IPS DF 6.9 (cell line): Measurements from ENCODE around the gene MIOS.

Experiments
- DNase-seq: peaks from one replicate; pipeline ENCODE4 v3.0.0-alpha.2; 2013; ENCODE audit warnings: low read depth, low spot score
- H3K27ac ChIP-seq: one replicate; pipeline ENCODE4 v1.5.1; 2013; ENCODE audit warnings: low read length, control low read depth
- H3K27me3 ChIP-seq: 2 replicates; pipeline ENCODE4 v1.6.1; 2013; ENCODE audit warnings: mild to moderate bottlenecking, low read length; ENCODE audit not compliant: control insufficient read depth, insufficient read depth
- H3K36me3 ChIP-seq: 2 replicates; pipeline ENCODE4 v1.6.1; 2013; ENCODE audit warnings: low read length; ENCODE audit not compliant: control insufficient read depth, insufficient read depth
- H3K4me1 ChIP-seq: 2 replicates; pipeline ENCODE4 v1.6.1; 2013; ENCODE audit warnings: low read length; ENCODE audit not compliant: control insufficient read depth, insufficient read depth
- H3K4me3 ChIP-seq: 2 replicates; pipeline ENCODE4 v1.5.1; 2013; ENCODE audit warnings: mild to moderate bottlenecking, low read length
- H3K9me3 ChIP-seq: 2 replicates; pipeline ENCODE4 v1.6.1; 2013; ENCODE audit warnings: low read length, inconsistent platforms; ENCODE audit not compliant: control insufficient read depth, insufficient read depth
- WGBS: extraction: QIAGEN DNeasy Blood & Tissue Kit; methylation state at CpG from one replicate; pipeline ENCODE4 v1.1.7; 2013; ENCODE audit warnings: mixed read lengths, missing lambda C conversion rate; ENCODE audit not compliant: insufficient read length, insufficient coverage; 5-methylcytosine and 5-hydroxymethylcytosine counted together

The MIOS gene

DNA sequence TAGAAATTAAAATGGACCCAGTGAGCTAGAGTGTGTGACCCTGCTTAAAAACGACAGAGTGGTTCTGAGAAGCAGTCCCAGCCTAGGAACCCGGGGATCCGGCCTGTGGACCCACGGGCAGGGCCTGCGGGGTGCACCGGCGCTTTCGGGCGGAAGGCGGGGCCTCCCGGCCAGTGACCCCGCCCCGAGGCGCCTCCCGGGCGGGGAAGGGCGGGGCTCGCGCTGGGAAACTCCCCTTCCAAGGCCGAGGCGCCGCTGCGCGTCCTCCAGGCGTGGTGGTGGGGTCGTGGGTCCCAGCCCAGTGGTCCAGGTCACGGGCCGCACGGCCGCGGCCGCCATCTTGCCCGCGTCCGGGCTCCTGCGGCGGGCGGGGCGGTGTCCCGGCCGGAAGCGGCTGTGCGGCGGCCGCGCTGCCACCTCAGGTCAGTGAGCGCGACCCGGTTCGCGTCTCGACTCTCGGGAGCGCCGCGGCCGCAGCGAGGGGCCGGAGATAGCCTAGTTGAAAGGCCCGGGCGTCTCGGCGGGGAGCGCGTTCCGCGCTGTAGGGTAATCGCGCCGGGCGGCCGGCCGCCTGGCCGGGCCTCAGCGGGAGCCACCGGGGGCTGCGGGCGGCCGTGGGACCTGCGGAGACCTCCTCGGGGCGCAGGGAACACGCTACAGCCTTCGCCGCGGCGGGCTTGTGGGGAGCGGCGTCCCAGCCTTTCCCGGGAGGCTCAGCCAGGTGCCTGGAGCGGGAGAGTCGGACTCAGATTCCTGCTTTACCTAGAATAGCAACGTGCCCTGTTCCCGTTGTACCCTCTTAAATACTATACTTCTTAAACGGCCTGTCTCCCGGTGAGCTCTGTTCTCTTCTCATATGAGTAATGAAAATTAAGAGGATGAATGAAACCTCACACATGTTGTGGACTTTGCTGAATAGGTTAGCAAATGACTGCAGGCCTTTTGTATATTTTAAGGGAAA, at the start of gene MIOS:
Gene MIOS (plus strand): TSS at position 234 of the 961 bp plus-strand sequence. CDS start 5,592 bp downstream, outside the sequence.
- DNase-seq = peak; percentile 43
- no peaks in the 10 kb centered on the region; the same call in 1 of the 2 replicates for H3K4me1 ChIP-seq
- H3K27me3 ChIP-seq = no peaks in the 10 kb centered on the region
- H3K4me3 ChIP-seq = peak within 1 kb of the TSS; percentile 53
- H3K27ac ChIP-seq = no peak within 1 kb of the TSS
- no CpG with 5 or more reads among the region's 96 CpGs for WGBS
- no peaks in the 10 kb centered on the region for H3K9me3 ChIP-seq
- H3K36me3 ChIP-seq = no peaks in the 10 kb centered on the region; the same call in 1 of the 2 replicates

GRCh38 chr7:7517754-7518153, 48.9 kb upstream of the MIOS start:
- H3K9me3 ChIP-seq = no peaks in the 10 kb centered on the region
- WGBS = no CpG with 5 or more reads among the region's 3 CpGs
- H3K4me1 ChIP-seq = no peaks in the 10 kb centered on the region
- no peak overlapping the region for H3K4me3 ChIP-seq
- H3K36me3 ChIP-seq = no peaks in the 10 kb centered on the region
- no peak overlapping the region for H3K27ac ChIP-seq
- DNase-seq = no peak
- no peaks in the 10 kb centered on the region for H3K27me3 ChIP-seq

GRCh38 chr7:7519056-7519455, 47.6 kb upstream of the MIOS start:
- no peak overlapping the region for H3K4me3 ChIP-seq

DNA sequence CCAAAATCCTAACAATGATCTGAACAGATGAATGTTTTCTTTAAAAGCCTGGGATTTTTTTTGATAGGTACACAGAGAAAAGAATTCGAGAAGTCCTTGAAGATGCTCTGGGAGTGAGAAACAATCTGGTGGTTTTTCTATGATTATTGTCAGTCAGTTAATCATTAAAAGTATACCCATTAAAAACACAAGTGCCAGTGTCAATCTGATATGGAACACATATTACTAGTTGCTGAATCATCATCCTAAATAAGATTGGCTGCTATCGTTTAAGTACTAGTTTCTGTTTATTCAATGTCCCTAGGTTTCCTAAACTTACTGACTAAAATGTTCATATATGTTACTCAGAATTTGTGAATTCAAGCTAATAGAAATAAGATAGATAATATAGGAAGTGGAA, 47.2 kb upstream of the MIOS start:
- Histone ChIP-seq H3K4me1 (no peaks in the 10 kb centered on the region), H3K27ac (no peak overlapping the region), H3K36me3 (no peaks in the 10 kb centered on the region), H3K9me3 (no peaks in the 10 kb centered on the region), H3K27me3 (no peaks in the 10 kb centered on the region), H3K4me3 (no peak overlapping the region)
- WGBS = no CpG with 5 or more reads among the region's 2 CpGs
- no peak for DNase-seq

More at GRCh38 chr7:7519056-7519455, 47.6 kb upstream of the MIOS start:
- Histone ChIP-seq H3K9me3 (no peaks in the 10 kb centered on the region), H3K36me3 (no peaks in the 10 kb centered on the region), H3K4me1 (no peaks in the 10 kb centered on the region), H3K27me3 (no peaks in the 10 kb centered on the region), H3K27ac (no peak overlapping the region)
- no peak for DNase-seq
- WGBS = no CpG with 5 or more reads among the region's 2 CpGs

- Histone ChIP-seq H3K27ac (no peak overlapping the region), H3K36me3 (no peaks in the 10 kb centered on the region), H3K4me3 (no peak overlapping the region), H3K4me1 (no peaks in the 10 kb centered on the region), H3K9me3 (no peaks in the 10 kb centered on the region), H3K27me3 (no peaks in the 10 kb centered on the region)
- no CpG with 5 or more reads among the region's 3 CpGs for WGBS
- DNase-seq = no peak
Measured at GRCh38 chr7:7521259-7521658, 45.4 kb upstream of the MIOS start.

DNA sequence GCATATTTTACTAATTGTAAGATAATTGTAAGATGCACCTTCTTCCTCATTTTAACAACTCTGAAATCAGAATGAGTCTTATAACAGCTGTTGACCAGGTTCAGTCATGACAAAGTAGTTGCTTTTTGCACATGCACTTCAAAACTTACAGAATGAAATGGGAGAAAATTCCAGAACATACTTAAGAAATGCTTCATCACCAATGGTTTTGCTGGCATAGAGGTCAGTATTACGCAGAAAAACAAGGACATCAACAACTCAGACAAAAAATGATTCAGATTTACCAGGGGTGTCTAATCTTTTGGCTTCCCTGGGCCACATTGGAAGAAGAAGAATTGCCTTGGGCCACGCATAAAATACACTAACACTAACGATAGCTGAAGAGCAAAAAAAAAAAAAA, 44.3 kb upstream of the MIOS start:
- Histone ChIP-seq H3K27ac (no peak overlapping the region), H3K27me3 (no peaks in the 10 kb centered on the region), H3K4me1 (no peaks in the 10 kb centered on the region), H3K4me3 (no peak overlapping the region), H3K36me3 (no peaks in the 10 kb centered on the region), H3K9me3 (no peaks in the 10 kb centered on the region)
- WGBS = no CpG with 5 or more reads among the region's 3 CpGs
- DNase-seq = no peak

- DNase-seq = no peak
- Histone ChIP-seq H3K36me3 (no peaks in the 10 kb centered on the region), H3K27me3 (no peaks in the 10 kb centered on the region), H3K4me3 (no peak overlapping the region), H3K9me3 (no peaks in the 10 kb centered on the region), H3K4me1 (no peaks in the 10 kb centered on the region), H3K27ac (no peak overlapping the region)
- WGBS = no CpG with 5 or more reads among the region's 3 CpGs
Measured at GRCh38 chr7:7524121-7524520, 42.6 kb upstream of the MIOS start.

- no peaks in the 10 kb centered on the region; the same call in 1 of the 2 replicates for H3K9me3 ChIP-seq
- H3K4me1 ChIP-seq = no peaks in the 10 kb centered on the region
- no peaks in the 10 kb centered on the region for H3K36me3 ChIP-seq
- no peaks in the 10 kb centered on the region for H3K27me3 ChIP-seq
- no peak for DNase-seq
- H3K4me3 ChIP-seq = no peak overlapping the region
- no CpG with 5 or more reads among the region's 2 CpGs for WGBS
- no peak overlapping the region for H3K27ac ChIP-seq
Measured at GRCh38 chr7:7526006-7526405, 40.7 kb upstream of the MIOS start.

- no peak overlapping the region for H3K27ac ChIP-seq
- H3K27me3 ChIP-seq = no peaks in the 10 kb centered on the region
- no peak for DNase-seq
- H3K36me3 ChIP-seq = no peaks in the 10 kb centered on the region
- no peaks in the 10 kb centered on the region; the same call in 1 of the 2 replicates for H3K9me3 ChIP-seq
- H3K4me1 ChIP-seq = no peaks in the 10 kb centered on the region
- WGBS = no CpG with 5 or more reads among the region's 3 CpGs
- no peak overlapping the region for H3K4me3 ChIP-seq
Measured at GRCh38 chr7:7527047-7527446, 39.6 kb upstream of the MIOS start.

DNA sequence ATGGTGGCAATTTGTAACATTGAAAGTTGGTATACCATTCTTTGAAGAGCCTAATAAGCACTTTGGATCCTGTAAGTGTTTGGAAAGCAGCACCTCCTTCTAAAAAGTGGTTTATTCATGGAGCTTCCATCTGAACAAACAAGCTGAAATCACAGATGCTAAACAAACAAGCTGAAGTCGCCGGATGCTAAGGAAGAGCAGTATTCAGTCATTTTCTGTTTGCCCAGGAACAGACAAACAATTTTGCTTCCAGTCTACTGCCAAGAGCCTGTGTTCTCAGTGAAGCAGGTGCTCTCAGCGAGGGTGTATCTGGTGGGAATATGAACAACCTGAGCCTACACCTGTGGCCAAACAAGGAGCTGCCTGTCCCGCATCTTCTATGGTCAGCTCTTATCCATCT, 37.4 kb upstream of the MIOS start:
- DNase-seq = no peak
- H3K4me3 ChIP-seq = no peak overlapping the region
- H3K36me3 ChIP-seq = no peaks in the 10 kb centered on the region
- H3K4me1 ChIP-seq = no peaks in the 10 kb centered on the region
- H3K9me3 ChIP-seq = no peaks in the 10 kb centered on the region; the same call in 1 of the 2 replicates
- H3K27me3 ChIP-seq = no peaks in the 10 kb centered on the region
- no CpG with 5 or more reads among the region's 4 CpGs for WGBS
- no peak overlapping the region for H3K27ac ChIP-seq
